Measurements from ENCODE around the gene KLK14.

- TF ChIP-seq, protein P1, sequence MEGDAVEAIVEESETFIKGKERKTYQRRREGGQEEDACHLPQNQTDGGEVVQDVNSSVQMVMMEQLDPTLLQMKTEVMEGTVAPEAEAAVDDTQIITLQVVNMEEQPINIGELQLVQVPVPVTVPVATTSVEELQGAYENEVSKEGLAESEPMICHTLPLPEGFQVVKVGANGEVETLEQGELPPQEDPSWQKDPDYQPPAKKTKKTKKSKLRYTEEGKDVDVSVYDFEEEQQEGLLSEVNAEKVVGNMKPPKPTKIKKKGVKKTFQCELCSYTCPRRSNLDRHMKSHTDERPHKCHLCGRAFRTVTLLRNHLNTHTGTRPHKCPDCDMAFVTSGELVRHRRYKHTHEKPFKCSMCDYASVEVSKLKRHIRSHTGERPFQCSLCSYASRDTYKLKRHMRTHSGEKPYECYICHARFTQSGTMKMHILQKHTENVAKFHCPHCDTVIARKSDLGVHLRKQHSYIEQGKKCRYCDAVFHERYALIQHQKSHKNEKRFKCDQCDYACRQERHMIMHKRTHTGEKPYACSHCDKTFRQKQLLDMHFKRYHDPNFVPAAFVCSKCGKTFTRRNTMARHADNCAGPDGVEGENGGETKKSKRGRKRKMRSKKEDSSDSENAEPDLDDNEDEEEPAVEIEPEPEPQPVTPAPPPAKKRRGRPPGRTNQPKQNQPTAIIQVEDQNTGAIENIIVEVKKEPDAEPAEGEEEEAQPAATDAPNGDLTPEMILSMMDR (IDR thresholded peaks at IDR 0.05 in 4 of 5, conservative IDR thresholded peaks at IDR 0.05 in 1 of 5), result no peak
- no peak for TF ChIP-seq POLR2A (IDR thresholded peaks at IDR 0.05)
Observed at GRCh38 chr19:51093510-51094345, 11.0 kb upstream of the KLK14 start.
